Measurements from ENCODE around the gene ELL3.

GRCh38 chr15:43751885-43752284 is 24.9 kb downstream of the ELL3 start:
- no peak for TF ChIP-seq CTCF (conservative IDR thresholded peaks at IDR 0.05; ENCODE audit: low read depth, low read length)
- no peak for TF ChIP-seq EZH2 (IDR thresholded peaks at IDR 0.05; ENCODE audit: low read length, unreplicated experiment)

All from PC-3 (cell line).